ENCODE results near the gene ARHGAP6. TPM values are rescaled to one million over a fixed set of nuclear protein-coding genes. Genes with fewer than 3 reads are reported as not detected.

The ARHGAP6 gene
- total and polyA plus RNA-seq, 9 of the 15 experiments (the other 6 are each of a cell fraction or from before 2014, with no cell fraction given): 12.5 to 63.6 (median 41.8) TPM

DNA sequence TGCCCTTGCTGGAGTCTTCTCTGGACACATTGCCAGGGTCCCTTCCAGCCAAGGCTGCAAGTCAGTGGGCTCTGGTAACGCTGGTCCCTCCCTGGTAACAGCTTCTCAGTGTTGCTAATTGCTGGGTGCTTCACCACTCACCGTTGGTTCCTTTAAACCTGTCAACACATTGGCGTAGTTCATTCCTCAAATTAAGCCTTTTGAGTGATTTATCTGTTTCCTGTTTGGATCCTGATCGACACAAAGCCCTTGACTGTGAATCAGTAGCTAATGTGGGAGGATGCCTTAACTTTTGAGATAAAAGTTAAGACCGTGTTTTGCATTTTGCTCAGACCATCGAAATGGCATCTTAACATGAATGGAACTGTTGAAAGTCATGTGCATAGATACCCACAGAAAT lies 246.6 kb downstream of the ARHGAP6 start (continued):
- TF ChIP-seq THRA (IDR thresholded peaks at IDR 0.05) (no peak), TEAD4 (IDR thresholded peaks at IDR 0.05; ENCODE audit: low read length) (peak; percentile 60), TEAD4 (CRISPR knock-in tag; IDR thresholded peaks at IDR 0.05; ENCODE audit: borderline replicate concordance) (no peak), ARHGAP35 (IDR thresholded peaks at IDR 0.05; ENCODE audit: partially characterized antibody) (no peak), PPARD (CRISPR knock-in tag; IDR thresholded peaks at IDR 0.05) (no peak), ZKSCAN3 (CRISPR knock-in tag; IDR thresholded peaks at IDR 0.05) (no peak), ZNF766 (CRISPR knock-in tag; conservative IDR thresholded peaks at IDR 0.05) (no peak), RFX5 (IDR thresholded peaks at IDR 0.05; ENCODE audit: low read depth, low read length) (no peak), ZBTB2 (IDR thresholded peaks at IDR 0.05) (peak; percentile 42; the same call in 1 of the 2 replicates), BHLHE40 (IDR thresholded peaks at IDR 0.05; ENCODE audit: low read length) (no peak), SMAD2 (IDR thresholded peaks at IDR 0.05; ENCODE audit: low read depth, low read length) (no peak), CHD2 (IDR thresholded peaks at IDR 0.05; ENCODE audit: low read depth, low read length) (no peak), CEBPZ (IDR thresholded peaks at IDR 0.05; ENCODE audit: borderline replicate concordance, low read depth, low read length) (no peak), JUND (IDR thresholded peaks at IDR 0.05; ENCODE audit: borderline replicate concordance, low read depth, low read length) (0 out of 2 replicates have a peak, but pooled peaks have one; percentile 18), JUND (tag; IDR thresholded peaks at IDR 0.05; ENCODE audit: borderline replicate concordance, low read depth, low read length) (peak; percentile 43; the same call in 1 of the 3 replicates), NFYB (IDR thresholded peaks at IDR 0.05; ENCODE audit: extremely low read depth, insufficient read length) (no peak), NONO (IDR thresholded peaks at IDR 0.05; ENCODE audit: low read depth in 2 of 2, low read length in 1 of 2) (no peak), ELF2 (CRISPR knock-in tag; IDR thresholded peaks at IDR 0.05) (no peak), MECOM (CRISPR knock-in tag; IDR thresholded peaks at IDR 0.05) (no peak), PREB (CRISPR knock-in tag; IDR thresholded peaks at IDR 0.05) (no peak)
- TF ChIP-seq, protein P1, sequence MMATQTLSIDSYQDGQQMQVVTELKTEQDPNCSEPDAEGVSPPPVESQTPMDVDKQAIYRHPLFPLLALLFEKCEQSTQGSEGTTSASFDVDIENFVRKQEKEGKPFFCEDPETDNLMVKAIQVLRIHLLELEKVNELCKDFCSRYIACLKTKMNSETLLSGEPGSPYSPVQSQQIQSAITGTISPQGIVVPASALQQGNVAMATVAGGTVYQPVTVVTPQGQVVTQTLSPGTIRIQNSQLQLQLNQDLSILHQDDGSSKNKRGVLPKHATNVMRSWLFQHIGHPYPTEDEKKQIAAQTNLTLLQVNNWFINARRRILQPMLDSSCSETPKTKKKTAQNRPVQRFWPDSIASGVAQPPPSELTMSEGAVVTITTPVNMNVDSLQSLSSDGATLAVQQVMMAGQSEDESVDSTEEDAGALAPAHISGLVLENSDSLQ (IDR thresholded peaks at IDR 0.05): peak; percentile 89
